GM12872 (cell line): ENCODE measurements around the gene TSPAN10.

Experiments used
- CTCF ChIP-seq: IDR thresholded peaks from 3 replicates; pipeline ENCODE4 v1.5.1; 2011; ENCODE audit warnings: low read depth, mild to moderate bottlenecking, low read length, moderate library complexity; ENCODE audit not compliant: insufficient read depth

Gene TSPAN10

GRCh38 chr17:81686614-81687013 is 49.6 kb downstream of the TSPAN10 start:
- TF ChIP-seq CTCF: no peak

DNA sequence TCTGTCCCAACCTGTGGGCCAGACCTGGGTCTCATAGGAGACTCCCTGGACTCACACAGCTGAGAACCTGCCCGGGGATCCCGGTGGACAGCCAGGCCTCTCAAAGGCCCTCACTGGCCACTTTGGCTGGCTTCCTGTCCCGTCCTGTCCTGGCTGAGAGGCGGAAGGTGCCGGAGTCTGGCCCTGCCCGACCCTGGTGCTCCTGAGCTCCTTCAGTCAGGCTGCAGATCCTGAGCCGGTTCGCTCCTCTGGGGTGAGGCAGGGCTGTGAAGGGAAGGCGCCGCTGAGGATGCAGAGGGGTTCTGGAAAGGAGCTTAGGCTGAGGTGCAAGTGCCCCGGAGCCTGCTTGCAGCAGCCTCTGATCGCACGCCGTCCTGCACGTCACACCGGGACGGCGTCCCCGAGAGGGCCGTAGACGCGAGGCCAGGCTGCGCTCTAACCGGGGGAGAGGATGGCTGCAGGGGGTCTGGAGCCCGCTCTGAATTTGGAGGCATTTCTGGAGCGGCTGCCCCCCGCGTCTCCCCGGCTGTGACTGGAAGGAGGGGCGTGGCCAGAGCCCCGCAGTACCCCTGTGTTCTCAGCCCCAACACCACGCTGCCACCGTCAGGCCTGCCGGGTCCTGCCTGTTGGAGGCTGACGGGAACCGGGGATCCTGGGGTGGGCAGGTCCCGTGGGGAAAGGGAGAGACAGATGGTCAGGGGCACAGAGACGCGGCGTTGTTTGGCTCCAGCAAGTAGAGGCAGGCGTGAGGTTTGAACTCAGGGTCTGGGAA is 51.0 kb downstream of the TSPAN10 start:
- TF ChIP-seq CTCF: no peak

DNA sequence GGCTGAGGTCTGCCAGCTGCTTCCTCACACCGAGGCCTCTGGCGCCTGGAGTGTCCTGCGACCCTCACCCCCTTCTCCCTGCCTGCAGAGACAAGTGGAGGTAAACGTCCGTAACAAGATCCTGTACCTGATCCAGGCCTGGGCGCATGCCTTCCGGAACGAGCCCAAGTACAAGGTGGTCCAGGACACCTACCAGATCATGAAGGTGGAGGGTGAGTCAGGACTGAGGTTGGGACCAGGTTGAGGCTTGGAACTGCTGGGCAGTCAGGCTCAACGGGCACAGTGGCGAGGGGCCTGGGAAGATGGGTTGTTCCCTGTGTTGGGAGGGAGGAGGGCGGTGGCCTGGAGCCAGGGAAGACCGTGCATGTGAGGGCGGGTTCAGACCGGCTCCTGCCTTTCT is 51.6 kb downstream of the TSPAN10 start:
- no peak for TF ChIP-seq CTCF

DNA sequence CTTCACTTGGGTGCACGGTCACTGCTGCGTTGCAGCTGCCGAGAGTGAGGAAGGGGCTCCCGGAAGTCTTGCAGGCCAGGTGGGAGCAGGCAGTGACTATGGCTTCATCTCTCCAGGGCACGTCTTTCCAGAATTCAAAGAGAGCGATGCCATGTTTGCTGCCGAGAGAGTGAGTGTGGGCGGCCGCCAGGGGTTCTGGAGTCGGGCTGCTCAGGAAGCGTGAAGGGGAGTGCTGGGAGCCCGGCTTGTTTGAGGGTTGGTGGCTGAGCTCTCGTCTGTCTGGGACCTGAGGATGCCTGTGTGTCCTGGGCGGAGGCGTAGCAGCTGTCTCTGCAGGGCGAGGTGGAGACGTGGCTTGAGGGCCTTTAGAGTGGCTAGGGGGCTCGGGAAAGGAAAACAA is 53.1 kb downstream of the TSPAN10 start:
- no peak for TF ChIP-seq CTCF

- TF ChIP-seq CTCF: no peak
Observed at GRCh38 chr17:81690549-81690948, 53.6 kb downstream of the TSPAN10 start.

- TF ChIP-seq CTCF: no peak
Observed at GRCh38 chr17:81691196-81691595, 54.2 kb downstream of the TSPAN10 start.

GRCh38 chr17:81691608-81692007 is 54.6 kb downstream of the TSPAN10 start:
- TF ChIP-seq CTCF: no peak
